H1 (cell line): ENCODE data around the gene HOXA6. TPM values are rescaled to one million over a fixed set of nuclear protein-coding genes. Genes with fewer than 3 reads are reported as not detected.

Source experiments
- CTCF ChIA-PET: fragments of 300-600 bp; sonication (Branson Sonifier 250); formaldehyde crosslinking; loops from one replicate; lab custom pipeline; 2021; ENCODE audit not compliant: partially characterized antibody; lab: Charles Lee
- POLR2A ChIA-PET: fragments of 300-600 bp; sonication (Branson Sonifier 250); formaldehyde crosslinking; loops from one replicate; lab custom pipeline; 2021; ENCODE audit warnings: inconsistent platforms; ENCODE audit not compliant: partially characterized antibody; lab: Charles Lee
- DNase-seq, 2 experiments: peaks; one replicate each; pipeline versions ENCODE4 v3.0.0 to v3.0.0-alpha.2; 2010 to 2022; ENCODE audit warnings: low spot score in 2 of 2, low read depth in 1 of 2, mixed read lengths in 1 of 2
- FAIRE-seq: peaks from 2 replicates; lab custom pipeline; 2011; peaks lifted over from hg19 to GRCh38; lab: Jason Lieb, UNC
- H2AFZ ChIP-seq: 2 replicates; pipeline ENCODE4 v1.8.1; 2012; ENCODE audit warnings: low read length, inconsistent platforms
- H2AK5ac ChIP-seq: 2 replicates; pipeline ENCODE4 v1.6.1; 2013; ENCODE audit warnings: low read depth, low read length
- H2BK120ac ChIP-seq: replicated peaks from 2 replicates; pipeline ENCODE3; 2013; ENCODE audit warnings: low read depth, low read length, inconsistent platforms
- H2BK12ac ChIP-seq: 2 replicates; pipeline ENCODE4 v1.6.1; 2013; ENCODE audit warnings: low read depth, low read length
- H2BK15ac ChIP-seq: 2 replicates; pipeline ENCODE4 v1.6.1; 2013; ENCODE audit warnings: low read length
- H2BK20ac ChIP-seq: 2 replicates; pipeline ENCODE4 v1.6.1; 2013; ENCODE audit warnings: low read length
- H2BK5ac ChIP-seq: 2 replicates; pipeline ENCODE4 v1.6.1; 2013; ENCODE audit warnings: low read depth, low read length
- H3K14ac ChIP-seq: 2 replicates; pipeline ENCODE4 v1.6.1; 2013; ENCODE audit warnings: inconsistent platforms; ENCODE audit not compliant: insufficient read length
- H3K18ac ChIP-seq: 2 replicates; pipeline ENCODE4 v1.6.1; 2013; ENCODE audit warnings: low read length; ENCODE audit errors: extremely low read depth
- H3K23ac ChIP-seq: 2 replicates; pipeline ENCODE4 v1.6.1; 2013; ENCODE audit warnings: inconsistent platforms; ENCODE audit not compliant: insufficient read length
- H3K23me2 ChIP-seq: 2 replicates; pipeline ENCODE4 v1.6.1; 2013; ENCODE audit warnings: low read depth, low read length
- H3K27ac ChIP-seq: 2 replicates; pipeline ENCODE4 v1.6.1; 2011; ENCODE audit warnings: low read depth, low read length, inconsistent platforms
- H3K27me3 ChIP-seq, 4 experiments: replicated peaks in 1 of 4; 1 replicate in 1 of 4; 2 replicates in 3 of 4; pipeline versions ENCODE4 v1.6.1 to v1.8.1; 2011 to 2013; ENCODE audit warnings: low read length in 3 of 4, mild to moderate bottlenecking in 3 of 4, inconsistent platforms in 2 of 4, mixed read lengths in 2 of 4, moderate library complexity in 1 of 4; ENCODE audit not compliant: control insufficient read depth in 3 of 4, insufficient read depth in 3 of 4; ENCODE audit errors: extremely low read depth in 1 of 4
- H3K36me3 ChIP-seq, 4 experiments: 2 replicates each; pipeline versions ENCODE4 v1.6.1 to v1.8.1; 2011 to 2013; ENCODE audit warnings: mild to moderate bottlenecking in 4 of 4, low read length in 3 of 4, moderate library complexity in 2 of 4, control low read depth in 1 of 4, inconsistent platforms in 1 of 4; ENCODE audit not compliant: insufficient read depth in 4 of 4, control insufficient read depth in 2 of 4
- H3K4ac ChIP-seq: replicated peaks from 2 replicates; pipeline ENCODE3; 2013; ENCODE audit warnings: low read length, low read depth, mixed read lengths, inconsistent platforms; ENCODE audit not compliant: insufficient read length
- H3K4me1 ChIP-seq, 4 experiments: replicated peaks in 1 of 4; 1 replicate in 1 of 4; 2 replicates in 3 of 4; pipeline versions ENCODE4 v1.6.1 to v1.8.1; 2011 to 2013; ENCODE audit warnings: low read length in 3 of 4, inconsistent platforms in 2 of 4, mixed read lengths in 1 of 4; ENCODE audit not compliant: insufficient read depth in 4 of 4, control insufficient read depth in 3 of 4
- H3K4me2 ChIP-seq, 2 experiments: 2 replicates each; pipeline versions ENCODE4 v1.6.1 to v1.8.1; 2011 to 2013; ENCODE audit warnings: low read depth in 2 of 2, low read length in 2 of 2, control low read depth in 1 of 2, inconsistent platforms in 1 of 2, mild to moderate bottlenecking in 1 of 2; ENCODE audit not compliant: insufficient read depth in 1 of 2
- H3K4me3 ChIP-seq, 4 experiments: fragments of 200-600, 300-600 bp in 1 of 4; sonication (generic), shearing (Covaris generic), sonication (Bioruptor Twin) in 1 of 4; 2 replicates each; pipeline versions ENCODE4 v1.5.1 to v1.8.1; 2011 to 2016; ENCODE audit warnings: low read length in 4 of 4, low read depth in 3 of 4, control low read depth in 2 of 4, inconsistent platforms in 2 of 4, mild to moderate bottlenecking in 2 of 4, mixed read lengths in 1 of 4, moderate library complexity in 1 of 4; ENCODE audit not compliant: insufficient read depth in 2 of 4; ENCODE audit errors: extremely low read depth in 1 of 4
- H3K56ac ChIP-seq: replicated peaks from 2 replicates; pipeline ENCODE3; 2013; ENCODE audit warnings: low read depth, mild to moderate bottlenecking, mixed read lengths, low read length, inconsistent platforms; ENCODE audit not compliant: insufficient read length
- H3K79me1 ChIP-seq: 2 replicates; pipeline ENCODE4 v1.6.1; 2013; ENCODE audit warnings: low read depth, low read length, control low read depth
- H3K79me2 ChIP-seq, 2 experiments: 2 replicates each; pipeline versions ENCODE4 v1.6.1 to v1.8.1; 2012 to 2013; ENCODE audit warnings: low read length in 2 of 2, mild to moderate bottlenecking in 2 of 2, inconsistent platforms in 1 of 2; ENCODE audit not compliant: insufficient read depth in 2 of 2, control insufficient read depth in 1 of 2
- H3K9ac ChIP-seq, 4 experiments: replicated peaks in 1 of 4; 1 replicate in 1 of 4; 2 replicates in 3 of 4; pipeline versions ENCODE4 v1.6.1 to v1.8.1; 2011 to 2013; ENCODE audit warnings: low read depth in 3 of 4, low read length in 3 of 4, control low read depth in 2 of 4, mild to moderate bottlenecking in 2 of 4, moderate library complexity in 2 of 4, inconsistent platforms in 1 of 4; ENCODE audit errors: extremely low read depth in 1 of 4
- H3K9me3 ChIP-seq, 2 experiments: 2 replicates each; pipeline versions ENCODE4 v1.6.1 to v1.8.1; 2012 to 2013; ENCODE audit warnings: mild to moderate bottlenecking in 2 of 2, moderate library complexity in 2 of 2, control low read depth in 1 of 2, inconsistent platforms in 1 of 2, low read depth in 1 of 2, low read length in 1 of 2, mixed read lengths in 1 of 2; ENCODE audit not compliant: insufficient read depth in 2 of 2
- H4K20me1 ChIP-seq, 2 experiments: replicated peaks in 1 of 2; 2 replicates each; pipeline versions ENCODE3 to v1.8.1; 2011 to 2013; ENCODE audit warnings: inconsistent platforms in 2 of 2, low read length in 2 of 2, mild to moderate bottlenecking in 1 of 2; ENCODE audit not compliant: insufficient read depth in 2 of 2, control insufficient read depth in 1 of 2
- H4K5ac ChIP-seq: 2 replicates; pipeline ENCODE4 v1.6.1; 2013; ENCODE audit warnings: low read length, low read depth, mixed read lengths, inconsistent platforms; ENCODE audit not compliant: insufficient read length
- H4K8ac ChIP-seq: 2 replicates; pipeline ENCODE4 v1.8.0; 2013; ENCODE audit warnings: mild to moderate bottlenecking, moderate library complexity, low read length, inconsistent platforms; ENCODE audit not compliant: insufficient read depth; ENCODE audit errors: extremely low read depth
- H4K91ac ChIP-seq: replicated peaks from 2 replicates; pipeline ENCODE3; 2013; ENCODE audit warnings: low read length, mixed read lengths, inconsistent platforms; ENCODE audit not compliant: insufficient read length
- BCL11A ChIP-seq, 2 experiments: IDR thresholded peaks; one replicate each; pipeline ENCODE4 v1.6.1; 2011; ENCODE audit warnings: low read depth in 2 of 2, low read length in 2 of 2, mild to moderate bottlenecking in 2 of 2
- CBX5 ChIP-seq: fragments of 300-800, 300-1000 bp; sonication (generic); IDR thresholded peaks from 2 replicates; pipeline ENCODE4 v1.7.1; 2016; ENCODE audit warnings: antibody characterized with exemption, low read length, low read depth
- CREB1 ChIP-seq: IDR thresholded peaks from 2 replicates; pipeline ENCODE4 v1.6.1; 2012; ENCODE audit warnings: inconsistent platforms
- EZH2 ChIP-seq: fragments of 200-600 bp; sonication (generic); IDR thresholded peaks from 2 replicates; pipeline ENCODE4 v1.7.1; 2012; ENCODE audit warnings: low read depth, mild to moderate bottlenecking, moderate library complexity, low read length, inconsistent platforms; ENCODE audit not compliant: severe bottlenecking
- GABPA ChIP-seq: IDR thresholded peaks from 2 replicates; pipeline ENCODE4 v1.6.1; 2011; ENCODE audit warnings: mild to moderate bottlenecking, low read length, moderate library complexity, borderline replicate concordance; ENCODE audit not compliant: insufficient read depth
- KDM4A ChIP-seq: IDR thresholded peaks from one replicate; pipeline ENCODE4 v1.7.1; 2012; ENCODE audit warnings: low read depth, mild to moderate bottlenecking, moderate library complexity, low read length, inconsistent platforms; ENCODE audit not compliant: severe bottlenecking
- RFX5 ChIP-seq: IDR thresholded peaks from 2 replicates; pipeline ENCODE4 v1.6.1; 2011; ENCODE audit warnings: low read depth, low read length, improper control_type of control experiment, borderline replicate concordance
- RNF2 ChIP-seq: fragments of 200-900, 300-1000 bp; sonication (generic); IDR thresholded peaks from 2 replicates; pipeline ENCODE4 v1.7.1; 2016; ENCODE audit warnings: borderline replicate concordance, low read depth, mild to moderate bottlenecking, antibody characterized with exemption, low read length; ENCODE audit not compliant: poor library complexity, severe bottlenecking; ENCODE audit errors: missing control alignments
- TEAD4 ChIP-seq: IDR thresholded peaks from 2 replicates; pipeline ENCODE4 v1.6.1; 2012; ENCODE audit warnings: low read depth, low read length, inconsistent platforms, mixed read lengths
- WGBS, 2 experiments: shearing (Covaris generic) in 1 of 2; methylation state at CpG; one replicate each; pipeline versions ENCODE4 v1.1.6 to v1.1.7; 2013 to 2015; ENCODE audit warnings: low lambda C conversion rate in 2 of 2, mixed read lengths in 2 of 2, inconsistent platforms in 1 of 2, low coverage in 1 of 2, missing lambda C conversion rate in 1 of 2; ENCODE audit not compliant: insufficient replicate concordance in 2 of 2, insufficient coverage in 1 of 2, insufficient read length in 1 of 2; ENCODE audit errors: extremely low coverage in 1 of 2, missing lambda C conversion rate in 1 of 2; 5-methylcytosine and 5-hydroxymethylcytosine counted together
- polyA plus RNA-seq, 7 experiments: library from polyadenylated mRNA; depleted of rRNA in 3 of 7; stranded (reverse) in 5 of 7; unstranded in 2 of 7; fragments of >200 nt in 5 of 7; fragments of 200-250 nt in 2 of 7; gene quantifications; 1 replicate in 5 of 7; 2 replicates in 1 of 7; 4 replicates in 1 of 7; pipeline versions ENCODE4 v1.2.1 to v1.2.3, GENCODE V29; 2011 to 2013; ENCODE audit warnings: missing spikeins in 2 of 7, mixed read lengths in 2 of 7
- total RNA-seq: library from RNA; stranded (reverse); fragmentation: NEBNext Ultra II Directional; extraction: Animal tissue kit (Norgen Biotek cat#: 25700); gene quantifications from 2 replicates; pipeline ENCODE4 v1.2.1, GENCODE V29; 2021
- TF ChIP-seq, protein P1 (sequence below): IDR thresholded peaks from 2 replicates; pipeline ENCODE4 v1.6.1; 2012; ENCODE audit warnings: inconsistent platforms

The HOXA6 gene
- total and polyA plus RNA-seq, 2 of the 8 experiments (the other 6 are each of a cell fraction or from before 2014, with no cell fraction given), result not detected

DNA sequence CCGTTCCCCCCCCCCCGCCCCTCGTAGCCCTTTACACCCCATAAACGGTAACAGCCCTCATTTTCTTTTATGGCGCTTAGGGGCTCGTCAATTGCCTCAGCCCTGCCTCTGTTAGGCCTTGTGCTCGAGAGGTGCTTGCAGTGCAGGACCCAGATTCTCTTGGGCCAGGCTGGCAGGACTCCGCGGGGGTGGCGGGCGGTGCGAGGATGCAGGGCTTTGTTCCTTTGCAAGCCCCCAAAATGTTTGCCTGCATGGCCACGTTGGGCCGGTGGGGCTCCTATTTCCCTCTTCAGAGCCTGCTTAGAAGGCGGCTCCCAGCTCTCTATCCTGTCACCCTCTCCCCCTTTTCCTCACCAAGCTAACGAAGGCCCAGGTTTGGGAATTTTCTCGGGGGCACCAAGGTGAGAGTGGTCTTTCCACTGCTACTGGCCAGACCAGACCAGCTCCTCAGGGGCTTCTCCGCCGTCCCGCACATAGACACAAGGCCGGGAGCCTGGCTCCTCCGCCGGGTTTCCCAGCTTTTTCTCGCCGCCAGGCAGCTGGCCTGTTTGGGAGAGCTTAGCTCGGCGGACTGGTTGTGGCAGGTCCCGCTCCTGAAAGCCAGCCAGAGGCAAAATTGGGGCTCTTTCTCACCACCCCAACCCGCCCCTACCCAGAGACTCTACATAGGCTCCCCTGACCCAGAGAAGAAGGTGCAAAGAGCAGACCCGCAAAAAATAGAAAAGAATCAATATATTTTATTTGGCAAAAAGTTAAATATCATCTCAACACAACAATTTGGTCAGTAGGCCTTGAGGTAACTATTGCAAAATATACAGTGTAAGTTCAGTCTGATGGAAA is 14.4 kb upstream of the HOXA6 start:
- Histone ChIP-seq H4K20me1 (peaks cover 18 to 31% of the 10 kb centered on the region in 2 experiments), H2BK15ac (no peak overlapping the region), H2AK5ac (no peak overlapping the region), H3K79me2 (no peaks in the 10 kb centered on the region), H3K56ac (no peak overlapping the region), H2BK20ac (no peak overlapping the region), H3K18ac (no peak overlapping the region), H3K27me3 (peaks cover 98 to 100% (median 99%) of the 10 kb centered on the region in 4 experiments), H3K4me3 (no peak overlapping the region), H2BK5ac (no peak overlapping the region), H4K91ac (no peak overlapping the region), H2AFZ (no peak overlapping the region), H3K14ac (no peak overlapping the region), H3K36me3 (peaks cover 0 to 24% (median 0%) of the 10 kb centered on the region in 4 experiments; a peak in 1 of 8 replicates), H3K4me1 (no peaks in the 10 kb centered on the region; a peak in 4 of 7 replicates), H4K5ac (no peak overlapping the region), H3K9me3 (peaks cover 0 to 6% of the 10 kb centered on the region in 2 experiments; a peak in 1 of 4 replicates), H3K9ac (no peak overlapping the region), H3K4ac (no peak overlapping the region), H3K4me2 (no peak overlapping the region), H3K23me2 (no peaks in the 10 kb centered on the region), H3K23ac (no peak overlapping the region), H2BK12ac (no peak overlapping the region), H3K27ac (no peak overlapping the region), H3K79me1 (no peaks in the 10 kb centered on the region), H2BK120ac (no peak overlapping the region), H4K8ac (no peak overlapping the region)
- WGBS, 2 experiments, result 24% methylated on average over 26 of the region's 30 CpGs; no CpG with 5 or more reads in 1 of the 2 experiments
- ChIA-PET CTCF (interaction anchor here (0.7 to 4.4 kb wide), 18 partner anchors 12 to 792 kb away, joined by 3 to 80 read pairs (median 5); partner anchors contain the start of genes HOXA3, HOXA5 and HOXA6), POLR2A (no interaction called here)
- FAIRE-seq, result no peak
- DNase-seq, result peak in 1 of 2 experiments; percentile 57
- TF ChIP-seq RNF2, result peak; percentile 93
- no peak for TF ChIP-seq CREB1
- TF ChIP-seq TEAD4, result no peak
- no peak for TF ChIP-seq GABPA
- no peak for TF ChIP-seq BCL11A (IDR thresholded peaks at IDR 0.05; ENCODE audit: low read depth in 2 of 2, low read length in 2 of 2)
- peak; percentile 82 for TF ChIP-seq EZH2
- TF ChIP-seq, protein P1, sequence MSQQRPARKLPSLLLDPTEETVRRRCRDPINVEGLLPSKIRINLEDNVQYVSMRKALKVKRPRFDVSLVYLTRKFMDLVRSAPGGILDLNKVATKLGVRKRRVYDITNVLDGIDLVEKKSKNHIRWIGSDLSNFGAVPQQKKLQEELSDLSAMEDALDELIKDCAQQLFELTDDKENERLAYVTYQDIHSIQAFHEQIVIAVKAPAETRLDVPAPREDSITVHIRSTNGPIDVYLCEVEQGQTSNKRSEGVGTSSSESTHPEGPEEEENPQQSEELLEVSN, result no peak
- no peak for TF ChIP-seq RFX5
- TF ChIP-seq CBX5, result no peak
- TF ChIP-seq KDM4A, result no peak
